DND-41 (cell line): Measurements from ENCODE around the gene STX1B.

Experiments
- EZH2 ChIP-seq: IDR thresholded peaks from 3 replicates; pipeline ENCODE4 v1.6.1; 2012; ENCODE audit warnings: borderline replicate concordance, low read depth, mild to moderate bottlenecking, moderate library complexity, low read length, inconsistent platforms; ENCODE audit not compliant: severe bottlenecking
- TF ChIP-seq, protein P1 (sequence below): IDR thresholded peaks from 2 replicates; pipeline ENCODE4 v1.5.1; 2012; ENCODE audit warnings: borderline replicate concordance, low read length, moderate library complexity, mild to moderate bottlenecking; ENCODE audit not compliant: poor library complexity, severe bottlenecking; ENCODE audit errors: extremely low read depth

DNA sequence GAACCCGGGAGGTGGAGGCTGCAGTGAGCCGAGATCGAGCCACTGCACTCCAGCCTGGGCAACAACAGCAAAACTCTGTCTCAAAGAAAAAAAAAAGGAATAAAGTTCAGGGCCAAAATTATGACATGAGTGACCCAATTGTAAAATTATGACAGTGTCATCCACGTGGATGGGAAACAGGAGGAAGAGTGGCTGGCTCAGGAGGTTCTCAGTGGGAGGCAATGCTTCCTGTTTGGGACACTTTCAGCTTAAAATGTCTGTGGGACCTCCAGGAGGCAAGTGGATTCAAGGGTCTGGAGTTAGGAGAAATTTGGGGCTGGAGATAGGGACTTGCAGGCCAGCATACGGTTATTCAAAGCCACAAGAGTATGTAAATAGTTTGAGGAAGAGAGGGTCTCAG lies 14.9 kb upstream of the STX1B start:
- TF ChIP-seq, protein P1, sequence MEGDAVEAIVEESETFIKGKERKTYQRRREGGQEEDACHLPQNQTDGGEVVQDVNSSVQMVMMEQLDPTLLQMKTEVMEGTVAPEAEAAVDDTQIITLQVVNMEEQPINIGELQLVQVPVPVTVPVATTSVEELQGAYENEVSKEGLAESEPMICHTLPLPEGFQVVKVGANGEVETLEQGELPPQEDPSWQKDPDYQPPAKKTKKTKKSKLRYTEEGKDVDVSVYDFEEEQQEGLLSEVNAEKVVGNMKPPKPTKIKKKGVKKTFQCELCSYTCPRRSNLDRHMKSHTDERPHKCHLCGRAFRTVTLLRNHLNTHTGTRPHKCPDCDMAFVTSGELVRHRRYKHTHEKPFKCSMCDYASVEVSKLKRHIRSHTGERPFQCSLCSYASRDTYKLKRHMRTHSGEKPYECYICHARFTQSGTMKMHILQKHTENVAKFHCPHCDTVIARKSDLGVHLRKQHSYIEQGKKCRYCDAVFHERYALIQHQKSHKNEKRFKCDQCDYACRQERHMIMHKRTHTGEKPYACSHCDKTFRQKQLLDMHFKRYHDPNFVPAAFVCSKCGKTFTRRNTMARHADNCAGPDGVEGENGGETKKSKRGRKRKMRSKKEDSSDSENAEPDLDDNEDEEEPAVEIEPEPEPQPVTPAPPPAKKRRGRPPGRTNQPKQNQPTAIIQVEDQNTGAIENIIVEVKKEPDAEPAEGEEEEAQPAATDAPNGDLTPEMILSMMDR: no peak
- no peak for TF ChIP-seq EZH2
